KMS-11 (cell line): Measurements from ENCODE around the gene PARD3B.

ENCODE experiments used
- H2AFZ ChIP-seq: fragments of 200-600 bp; sonication (generic); 2 replicates; pipeline ENCODE4 v1.6.1; 2016; ENCODE audit warnings: antibody characterized with exemption, mixed run types, low read depth
- H3K27ac ChIP-seq: fragments of 200-600 bp; sonication (generic); 2 replicates; pipeline ENCODE4 v1.6.1; 2016; ENCODE audit warnings: mild to moderate bottlenecking, mixed run types
- H3K27me3 ChIP-seq: fragments of 200-600 bp; sonication (generic); 2 replicates; pipeline ENCODE4 v1.6.1; 2017; ENCODE audit warnings: mild to moderate bottlenecking, low read depth, mixed run types, moderate library complexity; ENCODE audit not compliant: insufficient read depth
- H3K36me3 ChIP-seq: fragments of 200-600 bp; sonication (generic); 2 replicates; pipeline ENCODE4 v1.6.1; 2017; ENCODE audit warnings: mild to moderate bottlenecking, mixed run types; ENCODE audit not compliant: insufficient read depth
- H3K4me1 ChIP-seq: fragments of 200-600 bp; sonication (generic); 2 replicates; pipeline ENCODE4 v1.6.1; 2016; ENCODE audit warnings: mild to moderate bottlenecking, low read depth, mixed run types; ENCODE audit not compliant: poor library complexity, severe bottlenecking
- H3K4me2 ChIP-seq: fragments of 200-600 bp; sonication (generic); 2 replicates; pipeline ENCODE4 v1.7.0; 2016; ENCODE audit warnings: mild to moderate bottlenecking, mixed run types
- H3K4me3 ChIP-seq: fragments of 200-600 bp; sonication (generic); IDR thresholded peaks from 2 replicates; pipeline ENCODE4 v1.6.1; 2017; ENCODE audit warnings: low read depth, low read length, mixed read lengths; ENCODE audit not compliant: insufficient read depth
- H3K79me2 ChIP-seq: fragments of 200-600 bp; sonication (generic); 2 replicates; pipeline ENCODE4 v1.6.1; 2016; ENCODE audit warnings: low read depth, mixed run types; ENCODE audit not compliant: insufficient read depth
- H3K9ac ChIP-seq: fragments of 200-600 bp; sonication (generic); 2 replicates; pipeline ENCODE4 v1.6.1; 2016; ENCODE audit warnings: mild to moderate bottlenecking, mixed run types
- H4K20me1 ChIP-seq: fragments of 200-600 bp; sonication (generic); 2 replicates; pipeline ENCODE4 v1.6.1; 2016; ENCODE audit warnings: mild to moderate bottlenecking, mixed run types; ENCODE audit not compliant: insufficient read depth
- CTCF ChIP-seq: fragments of 200-600 bp; sonication (generic); conservative IDR thresholded peaks from 2 replicates; pipeline ENCODE4 v1.6.1; 2017; ENCODE audit warnings: low read depth, mild to moderate bottlenecking, antibody characterized with exemption, low read length, moderate library complexity, mixed read lengths

PARD3B gene

GRCh38 chr2:205073433-205074020 is 528.3 kb downstream of the PARD3B start:
- Histone ChIP-seq H3K4me1 (no peaks in the 10 kb centered on the region), H3K27me3 (no peaks in the 10 kb centered on the region), H3K4me3 (no peak overlapping the region), H3K9ac (no peak overlapping the region), H3K36me3 (no peaks in the 10 kb centered on the region), H4K20me1 (no peaks in the 10 kb centered on the region), H3K79me2 (no peaks in the 10 kb centered on the region), H3K27ac (no peak overlapping the region), H3K4me2 (no peak overlapping the region), H2AFZ (no peak overlapping the region)
- no peak for TF ChIP-seq CTCF

- H3K4me1 ChIP-seq: no peaks in the 10 kb centered on the region
Observed at GRCh38 chr2:205076405-205076804, 531.1 kb downstream of the PARD3B start.

GRCh38 chr2:205077159-205077558 is 531.9 kb downstream of the PARD3B start:
- no peaks in the 10 kb centered on the region for H3K36me3 ChIP-seq
- H3K79me2 ChIP-seq: no peaks in the 10 kb centered on the region
- no peak for TF ChIP-seq CTCF
- no peak overlapping the region for H3K27ac ChIP-seq
- no peak overlapping the region for H3K4me3 ChIP-seq
- no peaks in the 10 kb centered on the region for H3K27me3 ChIP-seq
- H4K20me1 ChIP-seq: no peaks in the 10 kb centered on the region
- H3K9ac ChIP-seq: no peak overlapping the region
- no peak overlapping the region for H3K4me2 ChIP-seq
- H3K4me1 ChIP-seq: no peaks in the 10 kb centered on the region
- H2AFZ ChIP-seq: no peak overlapping the region

More at GRCh38 chr2:205076405-205076804, 531.1 kb downstream of the PARD3B start:
- Histone ChIP-seq H3K79me2 (no peaks in the 10 kb centered on the region), H3K9ac (no peak overlapping the region), H2AFZ (no peak overlapping the region), H4K20me1 (no peaks in the 10 kb centered on the region), H3K27ac (no peak overlapping the region), H3K4me3 (no peak overlapping the region), H3K36me3 (no peaks in the 10 kb centered on the region), H3K27me3 (no peaks in the 10 kb centered on the region), H3K4me2 (no peak overlapping the region)
- no peak for TF ChIP-seq CTCF

GRCh38 chr2:205078762-205079161 is 533.5 kb downstream of the PARD3B start:
- Histone ChIP-seq H3K79me2 (no peaks in the 10 kb centered on the region), H3K4me2 (no peak overlapping the region), H3K9ac (no peak overlapping the region), H3K36me3 (no peaks in the 10 kb centered on the region), H3K4me1 (no peaks in the 10 kb centered on the region), H4K20me1 (no peaks in the 10 kb centered on the region), H3K4me3 (no peak overlapping the region), H2AFZ (no peak overlapping the region), H3K27me3 (no peaks in the 10 kb centered on the region), H3K27ac (no peak overlapping the region)
- TF ChIP-seq CTCF: no peak
